ENCODE results near the gene DMRTC2.
"Not testable (repeated sequence)": the region's sequence is repeated elsewhere in the genome, so short reads cannot be mapped to it uniquely, and the experiment has no call there.

DMRTC2 gene

GRCh38 chr19:41871573-41872383 lies 26.9 kb downstream of the DMRTC2 start:
- DNase-seq (ENCODE audit: low spot score) = no peak

GRCh38 chr19:41872384-41872774 lies 27.5 kb downstream of the DMRTC2 start:
- DNase-seq (ENCODE audit: low spot score) = no peak

GRCh38 chr19:41872775-41873647 lies 28.2 kb downstream of the DMRTC2 start:
- no peak for DNase-seq (ENCODE audit: low spot score)

DNA sequence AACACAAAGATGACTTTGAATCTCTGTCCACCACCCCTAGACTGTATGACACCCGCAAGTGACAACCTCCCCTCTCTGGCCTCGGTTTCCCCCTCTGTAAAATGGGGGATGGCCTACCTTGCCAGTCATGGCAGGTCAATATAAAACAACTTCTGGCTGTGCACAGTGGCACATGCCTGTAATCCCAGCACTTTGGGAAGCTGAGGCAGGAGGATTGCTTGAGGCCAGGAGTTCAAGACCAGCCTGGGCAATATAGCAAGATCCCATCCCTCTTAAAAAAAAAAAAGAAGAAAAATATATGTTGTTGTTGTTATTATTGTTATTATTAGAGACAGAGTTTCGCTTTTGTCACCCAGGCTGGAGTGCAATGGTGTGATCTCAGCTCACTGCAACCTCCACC lies 31.1 kb downstream of the DMRTC2 start:
- DNase-seq (ENCODE audit: low spot score) = not testable (repeated sequence)

DNA sequence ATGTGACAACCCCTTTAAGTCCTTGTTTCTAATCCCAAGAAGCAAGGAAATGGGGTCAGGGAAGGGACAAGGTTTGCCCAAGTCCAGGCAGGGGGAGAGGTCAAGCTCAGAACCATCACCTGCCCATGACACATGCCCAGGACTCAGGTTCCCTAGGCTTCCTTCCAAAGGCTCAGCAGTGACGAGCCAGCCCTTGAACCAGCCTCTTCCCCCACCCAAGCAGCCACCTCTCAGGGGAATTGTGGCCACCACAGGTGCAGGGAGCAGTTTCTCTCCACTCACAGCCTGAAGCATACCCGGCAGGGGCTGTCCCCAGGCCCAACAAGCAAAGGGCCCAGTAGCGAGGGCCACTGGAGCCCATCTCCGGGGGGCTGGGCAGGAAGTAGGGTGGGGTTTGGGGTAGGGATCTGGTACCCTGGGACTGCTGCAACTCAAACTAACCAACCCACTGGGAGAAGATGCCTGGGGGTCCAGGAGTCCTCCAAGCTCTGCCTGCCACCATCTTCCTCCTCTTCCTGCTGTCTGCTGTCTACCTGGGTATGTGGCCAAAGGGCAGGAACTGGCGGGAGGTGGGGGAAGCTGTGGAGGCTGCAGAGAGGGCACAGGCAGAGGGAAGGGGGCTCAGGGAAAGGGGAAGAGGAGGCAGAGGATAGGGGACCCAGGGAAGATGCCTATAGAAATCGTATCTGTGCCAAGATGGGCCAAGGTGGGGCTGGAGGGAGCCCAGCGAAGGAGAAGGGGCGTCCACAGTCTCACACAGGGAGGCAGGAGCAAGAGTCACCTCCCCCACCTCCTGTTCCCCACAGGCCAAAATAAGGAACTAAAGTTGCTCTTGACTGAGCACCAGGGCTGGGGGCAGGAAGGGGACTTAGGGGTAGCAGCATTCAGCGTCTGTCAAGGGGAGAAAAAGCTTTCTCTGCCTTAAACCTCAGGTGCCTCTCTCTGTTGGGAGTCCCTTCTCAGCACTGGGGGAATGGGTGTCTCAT lies 32.3 kb downstream of the DMRTC2 start, which contains the start of gene CD79A:
CD79A (plus strand) TSS at position 433 of the 986 bp plus-strand sequence; CDS start at position 459, 26 bp downstream.
- DNase-seq (ENCODE audit: low spot score) = no peak

- DNase-seq (ENCODE audit: low spot score) = no peak
Observed at GRCh38 chr19:41877916-41878905, 33.4 kb downstream of the DMRTC2 start.

DNA sequence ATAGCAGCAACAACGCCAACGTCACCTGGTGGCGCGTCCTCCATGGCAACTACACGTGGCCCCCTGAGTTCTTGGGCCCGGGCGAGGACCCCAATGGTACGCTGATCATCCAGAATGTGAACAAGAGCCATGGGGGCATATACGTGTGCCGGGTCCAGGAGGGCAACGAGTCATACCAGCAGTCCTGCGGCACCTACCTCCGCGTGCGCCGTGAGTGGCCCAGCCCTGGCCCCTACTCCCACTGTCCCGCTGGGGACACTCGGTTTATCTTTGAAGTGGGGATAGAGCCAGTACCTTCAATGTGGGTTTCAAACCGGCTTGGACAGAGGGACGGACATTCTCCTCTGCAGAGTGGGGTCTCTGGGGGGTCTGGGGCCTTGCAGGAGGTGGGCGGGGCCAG lies 34.2 kb downstream of the DMRTC2 start:
- DNase-seq (ENCODE audit: low spot score) = no peak

- DNase-seq (ENCODE audit: low spot score) = no peak
Observed at GRCh38 chr19:41879670-41880328, 35.0 kb downstream of the DMRTC2 start.

- DNase-seq (ENCODE audit: low spot score) = no peak
Observed at GRCh38 chr19:41880329-41880708, 35.5 kb downstream of the DMRTC2 start.

GRCh38 chr19:41882568-41883462 lies 38.0 kb downstream of the DMRTC2 start, which contains the start of gene ARHGEF1:
TSS of gene ARHGEF1 (plus strand) at chr19:41883184. CDS start at chr19:41888083, 4,899 bp downstream.
- no peak for DNase-seq (ENCODE audit: low spot score)

DNA sequence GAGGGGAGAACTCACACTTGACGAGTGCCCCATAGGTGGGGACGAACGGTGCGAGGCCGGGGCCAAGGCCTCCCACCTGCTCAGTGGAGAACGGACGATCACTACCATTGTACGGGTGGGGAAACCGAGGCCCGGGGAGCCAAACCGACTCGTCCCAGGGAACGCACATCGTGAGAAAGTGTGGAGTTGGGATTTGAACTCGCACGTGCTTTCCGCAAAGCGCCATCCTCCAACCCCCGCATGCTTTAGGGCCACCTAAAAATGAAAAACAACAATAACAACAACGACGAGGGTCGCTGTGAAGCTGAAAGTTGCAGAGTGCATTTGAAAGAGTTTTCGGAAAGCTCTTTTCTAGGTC lies 38.6 kb downstream of the DMRTC2 start:
- DNase-seq (ENCODE audit: low spot score) = no peak

GRCh38 chr19:41883821-41884733 lies 39.2 kb downstream of the DMRTC2 start:
- DNase-seq (ENCODE audit: low spot score) = peak; percentile 98

GRCh38 chr19:41886761-41887710 lies 42.2 kb downstream of the DMRTC2 start:
- no peak for DNase-seq (ENCODE audit: low spot score)

DNA sequence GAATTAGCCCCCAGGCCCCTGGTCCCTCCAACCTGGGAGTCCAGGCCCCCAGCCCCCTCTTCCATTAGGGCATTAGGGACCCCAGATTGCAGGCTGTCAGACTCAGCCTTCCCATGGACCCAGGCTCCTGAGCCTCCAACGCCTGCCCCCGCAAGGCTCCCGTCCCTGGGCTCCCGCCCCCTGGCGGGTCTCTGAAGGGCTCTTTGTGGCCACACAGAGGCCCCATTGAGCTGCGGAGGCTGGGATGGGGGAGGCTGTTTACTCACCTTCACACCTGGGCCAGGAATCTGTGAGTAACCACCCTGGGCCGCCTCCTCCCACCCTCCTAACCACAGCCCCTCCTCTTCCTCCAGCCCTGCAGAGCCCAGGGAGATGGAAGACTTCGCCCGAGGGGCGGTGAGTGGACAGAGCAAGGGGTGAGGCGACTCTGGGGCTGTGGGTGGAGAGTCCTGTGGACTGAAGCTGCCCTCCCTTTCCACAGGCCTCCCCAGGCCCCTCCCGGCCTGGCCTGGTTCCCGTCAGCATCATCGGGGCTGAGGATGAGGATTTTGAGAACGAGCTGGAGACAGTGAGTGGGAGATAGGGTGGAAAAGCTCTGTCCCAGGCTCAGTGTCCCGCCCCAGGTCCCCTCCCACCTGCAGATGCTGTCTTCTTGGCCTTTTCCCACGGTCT lies 43.0 kb downstream of the DMRTC2 start:
- DNase-seq (ENCODE audit: low spot score) = peak; percentile 76

DNA sequence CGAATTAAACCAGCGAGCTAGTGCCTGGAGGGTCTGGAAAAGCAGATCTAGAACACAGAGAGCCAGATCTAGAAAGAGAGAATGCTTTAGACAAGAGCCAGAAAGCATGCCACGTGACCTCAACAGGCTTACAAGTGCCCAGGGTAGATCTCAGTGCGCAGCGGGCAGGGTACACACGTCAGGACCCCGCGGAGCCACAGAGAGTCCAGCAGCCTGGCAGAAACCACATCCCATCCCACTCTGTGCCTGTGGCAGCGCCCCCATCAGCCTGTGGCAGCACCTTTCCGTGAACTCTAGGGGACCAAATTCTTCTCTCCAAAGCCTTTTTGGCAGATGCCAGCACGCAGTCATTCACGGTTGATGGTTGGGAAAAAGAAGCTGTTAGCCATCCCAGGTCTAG lies 44.1 kb downstream of the DMRTC2 start:
- DNase-seq (ENCODE audit: low spot score) = no peak

GRCh38 chr19:41889896-41890295 lies 45.1 kb downstream of the DMRTC2 start:
- no peak for DNase-seq (ENCODE audit: low spot score)

Data from COLO829 (cell line).